ENCODE data around the gene PRKAG3. TPM values are rescaled to one million over a fixed set of nuclear protein-coding genes. Genes with fewer than 3 reads are reported as not detected.
"Not testable (repeated sequence)": the region's sequence is repeated elsewhere in the genome, so short reads cannot be mapped to it uniquely, and the experiment has no call there.

Gene PRKAG3
- total RNA-seq, 1 donor from 2014 or later, result not detected

DNA sequence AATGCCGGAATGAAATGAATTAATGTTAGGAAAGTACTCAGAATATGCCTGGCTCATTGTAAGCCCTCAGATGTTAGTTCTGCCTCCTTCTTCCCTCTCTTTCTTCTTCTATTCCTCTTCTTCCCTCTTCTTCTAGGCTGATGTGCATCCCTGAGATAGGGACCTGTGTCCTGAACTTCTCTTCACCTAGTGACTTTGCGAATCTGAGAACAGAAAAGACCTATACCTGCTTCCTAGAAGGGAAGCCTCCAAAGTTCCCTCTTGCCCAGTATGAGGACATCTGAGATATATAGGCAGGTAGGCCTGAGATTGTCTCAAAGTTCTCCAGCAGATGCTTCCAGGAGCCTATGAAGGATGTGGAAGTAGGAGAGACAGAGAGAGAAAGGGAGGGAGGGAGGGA is 57.7 kb downstream of the PRKAG3 start:
- Mint-ChIP-seq H3K36me3 (ENCODE audit: insufficient read depth) (peaks cover 33% of the 10 kb centered on the region), H3K27me3 (no peaks in the 10 kb centered on the region), H3K4me3 (ENCODE audit: low read depth) (no peak overlapping the region), H3K27ac (no peak overlapping the region), H3K9me3 (ENCODE audit: low read depth) (peaks cover 10% of the 10 kb centered on the region), H3K4me1 (ENCODE audit: low read depth) (peaks cover 9% of the 10 kb centered on the region)
- no peak for DNase-seq (ENCODE audit: low spot score, unreplicated experiment)
- TF ChIP-seq, protein P1, sequence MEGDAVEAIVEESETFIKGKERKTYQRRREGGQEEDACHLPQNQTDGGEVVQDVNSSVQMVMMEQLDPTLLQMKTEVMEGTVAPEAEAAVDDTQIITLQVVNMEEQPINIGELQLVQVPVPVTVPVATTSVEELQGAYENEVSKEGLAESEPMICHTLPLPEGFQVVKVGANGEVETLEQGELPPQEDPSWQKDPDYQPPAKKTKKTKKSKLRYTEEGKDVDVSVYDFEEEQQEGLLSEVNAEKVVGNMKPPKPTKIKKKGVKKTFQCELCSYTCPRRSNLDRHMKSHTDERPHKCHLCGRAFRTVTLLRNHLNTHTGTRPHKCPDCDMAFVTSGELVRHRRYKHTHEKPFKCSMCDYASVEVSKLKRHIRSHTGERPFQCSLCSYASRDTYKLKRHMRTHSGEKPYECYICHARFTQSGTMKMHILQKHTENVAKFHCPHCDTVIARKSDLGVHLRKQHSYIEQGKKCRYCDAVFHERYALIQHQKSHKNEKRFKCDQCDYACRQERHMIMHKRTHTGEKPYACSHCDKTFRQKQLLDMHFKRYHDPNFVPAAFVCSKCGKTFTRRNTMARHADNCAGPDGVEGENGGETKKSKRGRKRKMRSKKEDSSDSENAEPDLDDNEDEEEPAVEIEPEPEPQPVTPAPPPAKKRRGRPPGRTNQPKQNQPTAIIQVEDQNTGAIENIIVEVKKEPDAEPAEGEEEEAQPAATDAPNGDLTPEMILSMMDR (IDR thresholded peaks at IDR 0.05; ENCODE audit: unreplicated experiment), result no peak

- DNase-seq (ENCODE audit: low spot score, unreplicated experiment); H3K4me3 Mint-ChIP-seq (ENCODE audit: low read depth); H3K27ac Mint-ChIP-seq; H3K27me3 Mint-ChIP-seq: not testable (repeated sequence)
- H3K9me3 Mint-ChIP-seq (ENCODE audit: low read depth), result peaks cover 10% of the 10 kb centered on the region
- H3K4me1 Mint-ChIP-seq (ENCODE audit: low read depth), result peaks cover 10% of the 10 kb centered on the region
- peaks cover 33% of the 10 kb centered on the region for H3K36me3 Mint-ChIP-seq (ENCODE audit: insufficient read depth)
Observed at GRCh38 chr2:218772759-218773158, 58.8 kb downstream of the PRKAG3 start.

Small RNA genes within 50 kb of the gene (microRNA-seq; reads per million reads assigned to microRNA genes)
- not detected for gene MIR9500 (ENCODE audit: borderline number of aligned reads, unreplicated experiment)

Other genes with a start within 250 kb of the PRKAG3 start
- gene PLCD4, start 223.9 kb downstream of the PRKAG3 start, total RNA-seq, result 0.38 and 0.62 TPM in 2 replicates
- 42.2 and 43.1 TPM in 2 replicates for gene ZNF142, start 172.2 kb downstream of the PRKAG3 start, total RNA-seq
- 45.8 and 49.9 TPM in 2 replicates for gene BCS1L, start 172.1 kb downstream of the PRKAG3 start, total RNA-seq
- gene RNF25, start 159.8 kb downstream of the PRKAG3 start, total RNA-seq, result 27.1 and 28.7 TPM in 2 replicates
- 137 and 138 TPM in 2 replicates for gene STK36, start 159.7 kb downstream of the PRKAG3 start, total RNA-seq
- 92.1 and 93.4 TPM in 2 replicates for gene TTLL4, start 121.0 kb downstream of the PRKAG3 start, total RNA-seq
- 15.1 and 16.4 TPM in 2 replicates for gene CYP27A1, start 49.7 kb downstream of the PRKAG3 start, total RNA-seq
- gene WNT6, start 28.0 kb upstream of the PRKAG3 start, total RNA-seq, result 0.72 and 1.5 TPM in 2 replicates
- not detected in 2 replicates for gene WNT10A, start 49.0 kb upstream of the PRKAG3 start, total RNA-seq
- 5.1 and 6.2 TPM in 2 replicates for gene CDK5R2, start 127.9 kb upstream of the PRKAG3 start, total RNA-seq
- 13.5 and 15.6 TPM in 2 replicates for gene FEV, start 153.4 kb upstream of the PRKAG3 start, total RNA-seq
- 24.4 and 30.1 TPM in 2 replicates for gene CRYBA2, start 161.6 kb upstream of the PRKAG3 start, total RNA-seq
- 0.65 and 0.67 TPM in 2 replicates for gene CFAP65, start 209.7 kb upstream of the PRKAG3 start, total RNA-seq
- 17.3 and 24.1 TPM in 2 replicates for gene IHH, start 229.1 kb upstream of the PRKAG3 start, total RNA-seq